Left lung (tissue), 10 donors: ENCODE data around the gene CD59. TPM values are rescaled to one million over a fixed set of nuclear protein-coding genes. Genes with fewer than 3 reads are reported as not detected.
A peak's percentile ranks its signal among the peaks of the same experiment; 100 is the strongest.

Source experiments
- ATAC-seq: fragments of 200-7000 bp; cut with Tn5 transposase; one replicate; pipeline ENCODE4 v1.9.1; 2020; ENCODE audit warnings: moderate library complexity
- DNase-seq, 4 donors: peaks; one replicate each; pipeline ENCODE4 v3.0.0-alpha.2; 2013 to 2020
- H3K27ac ChIP-seq, 2 donors: fragments of 200-600 bp; sonication (generic) in 1 of 2; one replicate each; pipeline versions ENCODE4 v1.5.0 to v1.8.0; 2020 to 2021
- H3K27me3 ChIP-seq, 2 donors: fragments of 200-600 bp; sonication (generic) in 1 of 2; one replicate each; pipeline versions ENCODE4 v1.5.0 to v1.8.0; 2020 to 2021
- H3K36me3 ChIP-seq, 2 donors: fragments of 200-600 bp; sonication (generic) in 1 of 2; one replicate each; pipeline versions ENCODE4 v1.5.0 to v1.8.0; 2020 to 2021
- H3K4me1 ChIP-seq, 2 donors: fragments of 200-600 bp; one replicate each; pipeline ENCODE4 v1.8.0; 2021
- H3K4me3 ChIP-seq, 2 donors: fragments of 200-600 bp; sonication (generic) in 1 of 2; one replicate each; pipeline versions ENCODE4 v1.5.0 to v1.8.0; 2020 to 2021; ENCODE audit warnings: mild to moderate bottlenecking in 1 of 2
- H3K9me3 ChIP-seq, 2 donors: fragments of 200-600 bp; sonication (generic) in 1 of 2; one replicate each; pipeline versions ENCODE4 v1.5.0 to v1.8.0; 2020 to 2021
- CTCF ChIP-seq, 2 donors: fragments of 200-600 bp; sonication (generic) in 1 of 2; IDR thresholded peaks; one replicate each; pipeline versions ENCODE4 v1.5.0 to v1.8.0; 2021; ENCODE audit warnings: antibody characterized with exemption in 2 of 2
- intact Hi-C, 2 donors: fragments of 100-400 bp; cut with DNase I; formaldehyde crosslinking; loops; one replicate each; pipeline versions ENCODE4 v1.11.2 to v1.14.2; 2022
- polyA plus RNA-seq, 6 donors: library from polyadenylated mRNA; unstranded; fragments of 120-200 nt; gene quantifications; one replicate each; pipeline ENCODE4 v1.2.1, GENCODE V29; 2013; ENCODE audit not compliant: insufficient read length in 6 of 6
- total RNA-seq, 2 donors: library from RNA; stranded (reverse); fragmentation: NEBNext Ultra II Directional; extraction: Animal tissue kit (Norgen Biotek cat#: 25700); gene quantifications; one replicate each; pipeline ENCODE4 v1.2.1, GENCODE V29; 2021
- donor health status: DM: no; HTN: yes; CAD: no.
- donor health status: DM: no; HTN: no; CAD: no.

Gene CD59
- total and polyA plus RNA-seq, 8 donors = 190 to 1,244 (median 226) TPM

- peaks cover 4 to 14% of the 10 kb centered on the region in 2 donors for H3K4me1 ChIP-seq
- H3K27me3 ChIP-seq = no peaks in the 10 kb centered on the region
- no peak overlapping the region for H3K4me3 ChIP-seq
- no peak for ATAC-seq
- H3K36me3 ChIP-seq = peaks cover 0 to 57% of the 10 kb centered on the region in 2 donors
- no peak overlapping the region for H3K27ac ChIP-seq
- no peak for DNase-seq
- intact Hi-C loops = no loop called here
- H3K9me3 ChIP-seq = no peaks in the 10 kb centered on the region
- TF ChIP-seq CTCF (IDR thresholded peaks at IDR 0.05) = no peak
These were observed 33.3 kb upstream of the CD59 start for GRCh38 chr11:33769542-33769941.

GRCh38 chr11:33767624-33768023, 31.4 kb upstream of the CD59 start:
- Histone ChIP-seq H3K27me3 (no peaks in the 10 kb centered on the region), H3K9me3 (no peaks in the 10 kb centered on the region), H3K36me3 (peaks cover 0 to 75% of the 10 kb centered on the region in 2 donors), H3K4me3 (no peak overlapping the region), H3K4me1 (peaks cover under 1 to 4% of the 10 kb centered on the region in 2 donors), H3K27ac (no peak overlapping the region)
- ATAC-seq (no peak), DNase-seq (no peak)
- intact Hi-C loops = no loop called here
- no peak for TF ChIP-seq CTCF (IDR thresholded peaks at IDR 0.05)

GRCh38 chr11:33766085-33766484, 29.9 kb upstream of the CD59 start:
- Histone ChIP-seq H3K27ac (no peak overlapping the region), H3K4me1 (no peaks in the 10 kb centered on the region), H3K9me3 (no peaks in the 10 kb centered on the region), H3K27me3 (no peaks in the 10 kb centered on the region), H3K36me3 (peaks cover 0 to 87% of the 10 kb centered on the region in 2 donors), H3K4me3 (no peak overlapping the region)
- ATAC-seq (no peak), DNase-seq (no peak)
- TF ChIP-seq CTCF (IDR thresholded peaks at IDR 0.05) = no peak
- intact Hi-C loops = no loop called here

GRCh38 chr11:33761471-33761870, 25.2 kb upstream of the CD59 start:
- no peaks in the 10 kb centered on the region for H3K27me3 ChIP-seq
- no peak for ATAC-seq
- TF ChIP-seq CTCF (IDR thresholded peaks at IDR 0.05) = no peak
- no peak for DNase-seq
- H3K4me3 ChIP-seq = no peak overlapping the region
- H3K27ac ChIP-seq = no peak overlapping the region
- H3K4me1 ChIP-seq = no peaks in the 10 kb centered on the region
- H3K36me3 ChIP-seq = peaks cover 0 to 93% of the 10 kb centered on the region in 2 donors
- intact Hi-C loops = no loop called here
- no peaks in the 10 kb centered on the region for H3K9me3 ChIP-seq

GRCh38 chr11:33753304-33753967, 17.2 kb upstream of the CD59 start:
- intact Hi-C loops = no loop called here
- no peak for TF ChIP-seq CTCF (IDR thresholded peaks at IDR 0.05)
- Histone ChIP-seq H3K27ac (no peak overlapping the region), H3K27me3 (no peaks in the 10 kb centered on the region), H3K4me1 (no peaks in the 10 kb centered on the region), H3K36me3 (peaks cover 0 to 96% of the 10 kb centered on the region in 2 donors), H3K9me3 (no peaks in the 10 kb centered on the region), H3K4me3 (no peak overlapping the region)
- DNase-seq = no peak
- peak; percentile 33 for ATAC-seq
